GM21576 (cell line): ENCODE results near the gene PIEZO2.

Source experiments
- ATAC-seq: cut with Tn5 transposase; IDR thresholded peaks from one replicate; pipeline ENCODE4 v1.9.1; 2021; ENCODE audit warnings: mild to moderate bottlenecking, moderate library complexity; ENCODE audit not compliant: unreplicated experiment

PIEZO2 gene

GRCh38 chr18:11113937-11114336 lies 35.4 kb downstream of the PIEZO2 start:
- ATAC-seq = no peak

DNA sequence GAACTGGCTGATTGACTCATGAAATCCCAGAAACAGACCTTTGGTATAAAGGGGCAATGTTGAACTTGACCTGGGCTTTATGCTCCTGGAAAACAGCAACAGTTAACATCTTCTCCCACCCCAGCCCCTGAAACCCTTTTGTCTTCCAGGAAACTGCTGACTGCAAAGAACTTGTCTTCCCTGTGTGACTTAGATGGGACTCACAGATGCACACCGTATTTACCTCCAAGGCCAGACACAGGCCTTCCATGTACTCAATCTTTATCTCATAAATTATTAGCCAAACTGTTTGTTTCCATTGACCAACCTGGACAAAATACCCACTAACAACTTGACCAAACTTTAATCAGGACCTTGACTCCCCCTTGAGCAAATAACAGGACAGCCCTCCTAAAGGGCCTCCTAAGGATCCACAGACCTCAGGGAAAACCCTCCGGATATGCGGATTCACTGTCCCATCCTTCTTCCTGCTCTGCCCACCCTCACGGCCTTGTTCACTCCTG lies 36.3 kb downstream of the PIEZO2 start:
- no peak for ATAC-seq

DNA sequence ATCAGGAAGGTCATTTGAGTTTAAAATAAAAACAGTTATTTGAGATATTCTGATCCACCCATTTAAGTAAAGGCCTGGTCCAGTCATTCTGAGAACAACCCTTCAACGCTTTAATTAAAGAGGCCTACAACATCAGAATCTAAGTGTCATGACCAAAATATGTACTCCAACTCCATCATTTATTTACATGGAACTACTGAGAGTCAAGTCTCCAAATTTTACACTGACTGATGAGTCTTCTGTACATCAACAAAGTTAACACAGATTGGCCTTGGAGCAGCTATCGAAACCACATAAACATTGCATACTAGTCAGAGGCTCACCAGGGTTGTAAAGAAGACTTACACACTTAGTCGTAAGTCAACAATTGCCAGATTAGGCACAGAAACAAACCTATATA lies 37.1 kb downstream of the PIEZO2 start:
- no peak for ATAC-seq

DNA sequence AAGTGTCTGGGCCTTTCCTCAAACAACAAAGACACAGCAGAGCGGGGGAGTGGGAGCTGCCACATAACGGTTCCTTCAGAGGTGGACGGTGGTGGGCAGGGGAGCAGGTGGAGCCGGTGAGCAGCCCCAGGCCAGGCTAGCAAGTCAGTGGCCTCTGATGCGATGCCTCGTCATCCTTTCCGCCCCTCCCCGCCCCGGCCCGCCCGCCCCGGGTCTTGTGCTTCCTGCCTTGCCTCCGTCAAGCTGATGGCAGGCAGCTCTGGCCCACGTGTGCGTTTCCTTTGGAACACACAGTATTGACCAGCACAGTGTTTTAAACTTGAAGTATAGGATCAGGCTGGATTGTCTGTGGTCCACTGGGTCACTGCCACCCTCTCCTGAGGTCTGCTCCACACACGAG lies 38.9 kb downstream of the PIEZO2 start:
- no peak for ATAC-seq

- no peak for ATAC-seq
These were observed 40.4 kb downstream of the PIEZO2 start for GRCh38 chr18:11108947-11109346.

DNA sequence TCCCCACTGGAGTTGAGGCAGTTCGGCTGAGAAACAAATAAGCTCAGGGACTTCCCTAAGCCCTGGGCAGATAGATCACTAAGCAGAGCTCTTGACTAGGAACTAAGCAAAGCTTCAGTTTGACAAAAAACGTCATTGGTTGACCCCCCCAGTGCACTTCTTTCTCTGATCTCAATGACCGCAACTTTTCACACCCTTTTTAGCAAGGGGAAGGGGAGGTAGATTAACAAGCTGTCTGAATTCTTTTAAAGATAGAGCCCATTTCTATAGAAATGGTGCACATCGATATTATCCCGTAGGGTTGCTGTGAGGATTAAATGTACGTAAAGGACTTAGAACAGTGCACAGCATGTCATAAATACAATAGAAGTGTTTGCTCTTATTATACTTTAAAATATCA lies 42.5 kb downstream of the PIEZO2 start:
- no peak for ATAC-seq

DNA sequence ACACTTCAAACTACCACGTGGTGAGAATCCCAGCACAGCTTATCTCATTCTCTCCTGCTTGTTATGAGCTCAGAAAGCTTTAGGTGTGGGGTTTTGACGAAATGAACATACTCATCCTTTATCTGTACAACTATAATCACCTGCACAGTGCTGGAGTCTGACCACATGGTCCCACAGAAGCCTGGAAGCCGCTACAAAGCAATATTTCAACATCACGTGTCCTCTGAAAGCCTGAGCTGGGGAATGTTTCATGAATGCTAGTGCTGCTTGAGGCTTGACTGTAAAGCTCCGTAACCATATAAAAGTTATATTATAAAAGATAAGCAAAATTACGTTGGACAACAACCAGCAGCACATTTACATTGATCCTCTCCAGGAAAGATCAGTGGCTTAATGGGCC lies 43.9 kb downstream of the PIEZO2 start:
- ATAC-seq = no peak

- no peak for ATAC-seq
These were observed 45.1 kb downstream of the PIEZO2 start for GRCh38 chr18:11104307-11104706.

DNA sequence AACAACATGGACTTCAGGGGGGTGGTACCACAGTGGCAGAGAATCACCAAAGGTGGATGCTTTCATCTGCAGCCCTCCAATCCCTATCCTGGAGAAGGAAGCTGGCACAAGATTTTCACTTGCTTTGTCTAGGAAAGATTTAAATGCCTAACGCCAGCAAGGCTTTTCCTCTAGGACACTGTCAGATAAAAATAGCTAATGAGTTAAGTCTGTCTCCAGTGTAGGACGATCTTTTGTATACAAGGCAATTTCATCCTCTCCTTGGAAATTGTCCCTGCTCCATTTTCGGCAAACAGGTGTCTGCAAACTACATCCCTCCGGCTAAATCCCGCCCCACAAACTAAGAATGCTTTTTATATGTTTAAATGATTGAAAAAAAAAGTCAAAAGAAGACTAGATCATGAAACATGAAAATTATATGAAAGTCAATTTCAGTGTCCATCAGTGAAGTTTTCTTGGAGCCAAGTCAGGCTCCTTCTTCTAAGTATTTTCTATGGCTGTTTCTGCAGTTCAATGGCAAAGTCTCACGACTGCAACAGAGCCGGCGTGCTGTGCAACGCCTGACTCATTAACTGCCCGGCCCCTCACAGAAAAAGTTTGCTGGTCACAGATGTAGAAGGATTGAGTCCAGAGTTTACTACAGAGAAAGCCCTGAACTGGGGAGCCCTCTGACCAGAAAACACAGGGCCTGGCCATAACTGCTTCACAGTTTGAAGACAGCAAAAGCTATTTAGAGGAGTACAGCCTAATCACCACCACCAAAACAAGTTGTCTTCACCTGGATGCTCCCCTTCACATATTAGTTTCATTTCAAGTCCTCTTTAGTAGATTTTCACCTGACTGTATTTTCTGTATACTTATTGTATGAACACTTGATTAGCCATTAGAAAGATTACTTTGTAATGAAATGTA lies 52.3 kb downstream of the PIEZO2 start:
- no peak for ATAC-seq

- ATAC-seq = no peak
These were observed 53.0 kb downstream of the PIEZO2 start for GRCh38 chr18:11096411-11096810.

DNA sequence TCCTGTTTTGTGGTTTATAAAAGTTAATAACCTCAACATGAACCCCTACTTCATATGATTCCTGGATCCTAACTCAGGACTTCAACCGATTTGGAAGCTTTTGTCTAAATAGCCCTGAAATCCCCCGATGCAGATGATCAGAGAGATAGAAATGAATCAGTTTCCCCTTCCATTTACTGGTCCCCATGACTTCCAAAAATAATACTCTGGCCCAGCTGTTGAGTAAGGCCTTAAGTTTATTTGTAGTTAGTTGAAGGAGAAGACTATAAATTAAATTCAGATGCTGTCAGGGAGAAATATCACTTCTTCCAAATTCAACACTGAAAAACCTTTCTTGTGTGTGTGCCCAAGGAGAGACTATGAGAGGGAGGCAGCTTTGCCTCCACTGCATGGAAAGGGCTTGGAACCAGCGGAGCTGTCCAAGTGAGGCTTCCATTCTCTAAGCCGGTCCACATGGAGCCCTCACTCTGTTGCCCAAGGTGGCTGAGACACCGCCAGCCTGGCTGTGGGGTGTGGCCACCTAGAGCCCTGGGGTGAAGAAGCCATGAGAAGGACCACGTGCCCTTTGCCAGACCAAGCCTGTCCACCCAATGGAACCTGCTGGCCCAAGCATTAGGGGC lies 53.6 kb downstream of the PIEZO2 start:
- no peak for ATAC-seq

DNA sequence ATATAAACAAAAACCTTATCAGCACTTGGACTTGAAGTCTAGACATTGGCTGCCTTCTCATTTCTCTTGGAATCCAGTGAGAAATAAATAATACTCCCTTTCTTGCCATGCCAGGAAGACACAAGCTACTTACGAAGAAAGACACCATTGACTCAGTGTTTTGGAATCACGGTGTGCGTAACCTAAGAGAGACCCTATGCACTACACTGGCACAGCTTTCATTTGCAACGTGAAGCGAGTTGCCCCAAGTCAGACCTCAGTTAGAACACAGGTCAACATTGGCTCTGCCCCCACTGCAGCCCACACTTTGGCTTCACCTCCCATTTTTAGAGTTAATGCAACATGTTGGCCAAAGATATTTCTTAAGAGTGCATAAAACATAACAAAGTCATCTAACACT lies 54.2 kb downstream of the PIEZO2 start:
- ATAC-seq = no peak

DNA sequence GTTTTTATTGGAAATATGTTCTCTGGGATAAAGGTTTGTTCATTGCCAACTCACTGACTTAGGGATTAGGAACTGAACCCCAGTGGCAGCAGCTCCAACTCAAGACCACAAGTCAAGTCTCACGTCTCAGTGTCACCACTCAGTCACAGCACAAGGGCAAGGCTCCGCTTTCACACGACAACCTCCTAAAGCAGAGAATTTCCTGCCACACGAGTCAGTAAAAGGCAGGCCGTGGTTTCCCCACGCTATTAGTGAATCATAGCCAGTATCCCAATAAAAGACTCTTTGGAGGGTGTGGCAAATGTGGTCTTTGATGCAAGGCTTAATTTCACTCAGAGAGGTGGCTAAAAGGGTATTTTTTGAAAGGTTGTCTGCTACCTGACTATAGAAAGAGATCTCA lies 57.6 kb downstream of the PIEZO2 start:
- ATAC-seq = no peak

DNA sequence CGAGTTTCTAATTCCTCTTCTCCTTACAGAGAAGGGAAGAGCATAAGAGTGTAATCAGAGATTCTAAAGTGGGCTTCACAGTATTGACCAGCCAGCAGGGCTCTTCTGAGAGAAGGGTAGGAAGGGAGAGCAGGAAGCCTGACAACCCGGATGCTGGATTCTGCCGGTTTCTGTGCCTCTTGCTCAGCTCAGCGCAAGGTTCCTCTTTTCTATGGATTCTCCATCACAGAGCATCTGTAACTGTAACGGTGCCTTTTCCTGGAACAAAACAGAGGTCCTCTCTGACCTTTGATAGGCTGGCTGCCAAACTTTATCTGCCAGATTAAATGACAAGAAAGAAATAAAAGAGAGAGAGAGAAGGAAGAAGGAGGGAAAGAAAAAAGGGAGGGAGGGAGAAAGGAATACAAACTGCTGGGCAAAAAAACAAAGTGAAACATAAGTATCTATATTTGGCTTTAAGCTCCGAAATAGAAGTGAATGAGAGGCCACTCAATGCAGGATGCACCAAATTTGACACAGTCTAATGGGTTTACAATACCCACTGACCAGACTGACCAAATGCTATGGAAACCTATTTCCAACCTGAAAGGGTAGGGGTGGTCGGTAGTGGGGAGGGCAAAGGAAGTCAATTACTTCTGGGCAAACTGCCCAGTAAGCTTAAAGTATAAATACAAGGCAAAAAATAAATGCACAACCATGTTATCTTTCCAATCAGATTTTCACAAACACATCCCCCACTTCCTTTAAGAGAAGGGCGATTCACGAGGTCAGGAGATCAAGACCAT lies 59.2 kb downstream of the PIEZO2 start:
- no peak for ATAC-seq

DNA sequence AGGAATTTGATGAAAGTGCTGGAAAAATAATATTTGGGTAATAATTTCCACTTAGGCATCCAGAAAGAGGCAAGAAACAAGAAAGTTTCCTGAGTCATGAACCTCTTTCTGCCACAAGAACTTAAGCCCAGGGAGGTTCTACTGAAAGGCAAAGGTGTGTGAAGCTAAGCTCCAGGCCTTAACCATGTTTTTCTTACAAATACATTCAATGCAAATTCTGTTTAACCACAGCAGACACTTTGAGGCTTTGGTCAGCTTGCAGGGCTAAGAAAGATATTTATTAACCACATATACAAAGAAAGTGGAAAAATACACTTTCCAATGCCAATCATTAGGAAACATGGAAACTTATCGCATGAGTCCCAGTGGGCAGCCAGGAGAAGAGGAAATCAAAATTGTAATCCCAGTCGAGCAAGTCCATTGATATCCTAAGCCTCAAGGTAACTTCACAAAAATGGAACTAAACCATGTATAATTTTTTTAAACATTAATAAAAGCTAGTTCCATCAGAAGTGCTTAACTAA lies 68.3 kb downstream of the PIEZO2 start:
- ATAC-seq = no peak

- no peak for ATAC-seq
These were observed 70.9 kb downstream of the PIEZO2 start for GRCh38 chr18:11078491-11078890.

DNA sequence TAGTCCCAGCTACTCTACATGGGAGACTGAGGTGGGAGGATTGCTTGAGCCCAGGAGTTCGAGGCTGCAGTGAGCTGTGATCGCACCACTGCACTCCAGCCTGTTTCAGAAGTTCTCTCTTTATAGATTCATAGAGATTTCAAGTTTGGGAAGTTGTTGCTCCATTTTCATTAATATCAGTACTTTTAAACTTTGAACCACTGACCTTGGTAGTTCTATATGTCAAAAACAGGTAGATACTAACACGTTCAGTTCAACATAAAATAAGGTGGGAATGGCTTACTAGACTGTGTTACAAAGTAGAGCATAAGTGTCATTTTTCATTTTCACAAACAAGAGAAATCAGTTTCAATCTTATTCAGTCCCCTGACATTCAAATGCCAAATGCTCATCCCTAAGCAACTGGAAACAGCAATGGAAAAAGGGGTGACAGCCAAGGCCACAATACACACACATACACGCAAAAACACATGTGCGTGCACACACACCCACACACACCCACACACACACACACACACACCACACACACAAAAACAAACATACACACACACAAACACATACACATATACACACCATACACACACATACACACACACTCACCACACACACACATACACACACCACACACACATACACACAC lies 71.7 kb downstream of the PIEZO2 start:
- ATAC-seq = no peak

- no peak for ATAC-seq
These were observed 74.5 kb downstream of the PIEZO2 start for GRCh38 chr18:11074889-11075288.

DNA sequence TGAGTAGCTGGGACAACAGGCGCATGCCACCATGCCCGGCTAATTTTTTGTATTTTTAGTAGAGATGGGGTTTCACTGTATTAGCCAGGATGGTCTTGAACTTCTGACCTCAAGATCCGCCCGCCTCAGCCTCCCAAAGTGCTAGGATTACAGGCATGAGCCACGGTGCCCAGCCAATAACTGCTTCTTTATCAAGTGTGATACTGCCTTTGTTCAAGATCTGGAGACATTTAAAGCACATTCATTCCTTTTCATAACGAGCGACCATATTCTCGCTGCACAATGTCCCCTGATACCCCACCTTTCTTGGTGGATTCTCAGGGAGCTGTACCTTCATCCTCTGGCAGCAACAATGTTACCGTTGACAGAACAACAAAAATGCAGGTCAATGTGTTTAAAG lies 75.4 kb downstream of the PIEZO2 start:
- no peak for ATAC-seq

- ATAC-seq = no peak
These were observed 76.7 kb downstream of the PIEZO2 start for GRCh38 chr18:11072632-11073031.

DNA sequence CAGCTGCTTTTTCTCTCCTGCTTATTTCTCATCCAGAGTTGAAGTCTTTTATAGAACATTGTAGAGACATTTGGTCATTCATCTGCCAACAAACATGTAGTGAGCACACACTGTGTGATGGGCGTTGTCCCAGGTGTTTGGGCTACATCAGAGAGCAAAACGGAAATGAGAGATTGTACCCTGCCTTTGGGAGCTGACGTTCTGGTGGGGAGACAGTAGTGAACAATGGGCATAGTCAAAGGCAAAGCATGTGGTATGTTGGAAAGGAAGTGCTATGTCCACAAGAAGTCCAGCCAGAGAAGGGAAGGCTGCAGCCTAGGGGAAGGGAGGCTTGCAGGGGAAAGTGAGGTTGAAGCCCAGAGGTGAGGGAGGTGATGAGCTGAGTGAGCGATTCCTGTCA lies 78.1 kb downstream of the PIEZO2 start:
- no peak for ATAC-seq
